ENCODE data around the gene IQCB1.
"Not testable (repeated sequence)": the region's sequence is repeated elsewhere in the genome, so short reads cannot be mapped to it uniquely, and the experiment has no call there.

The IQCB1 gene

GRCh38 chr3:121794264-121794983 is 40.4 kb downstream of the IQCB1 start:
- no peak overlapping the region for H3K4me3 ChIP-seq (ENCODE audit: control insufficient read depth, low read depth, low read length)
- DNase-seq (ENCODE audit: low read depth) = no peak
- TF ChIP-seq CTCF (conservative IDR thresholded peaks at IDR 0.05; ENCODE audit: control insufficient read depth, insufficient read depth, low read depth, low read length) = no peak

GRCh38 chr3:121793078-121793477 is 41.8 kb downstream of the IQCB1 start:
- no peak for DNase-seq (ENCODE audit: low read depth)
- no peak overlapping the region for H3K4me3 ChIP-seq (ENCODE audit: control insufficient read depth, low read depth, low read length)
- no peak for TF ChIP-seq CTCF (conservative IDR thresholded peaks at IDR 0.05; ENCODE audit: control insufficient read depth, insufficient read depth, low read depth, low read length)

GRCh38 chr3:121786485-121786884 is 48.4 kb downstream of the IQCB1 start:
- H3K4me3 ChIP-seq (ENCODE audit: control insufficient read depth, low read depth, low read length) = no peak overlapping the region
- DNase-seq (ENCODE audit: low read depth) = peak; percentile 59
- TF ChIP-seq CTCF (conservative IDR thresholded peaks at IDR 0.05; ENCODE audit: control insufficient read depth, insufficient read depth, low read depth, low read length) = no peak

- DNase-seq (ENCODE audit: low read depth); H3K4me3 ChIP-seq (ENCODE audit: control insufficient read depth, low read depth, low read length): not testable (repeated sequence)
Observed at GRCh38 chr3:121782784-121783183, 52.1 kb downstream of the IQCB1 start.

GRCh38 chr3:121781611-121782010 is 53.2 kb downstream of the IQCB1 start:
- TF ChIP-seq CTCF (conservative IDR thresholded peaks at IDR 0.05; ENCODE audit: control insufficient read depth, insufficient read depth, low read depth, low read length) = no peak
- no peak overlapping the region for H3K4me3 ChIP-seq (ENCODE audit: control insufficient read depth, low read depth, low read length)
- DNase-seq (ENCODE audit: low read depth) = no peak

- DNase-seq (ENCODE audit: low read depth) = not testable (repeated sequence)
Observed at GRCh38 chr3:121775095-121775494, 59.8 kb downstream of the IQCB1 start.

GRCh38 chr3:121769246-121769645 is 65.6 kb downstream of the IQCB1 start:
- TF ChIP-seq CTCF (conservative IDR thresholded peaks at IDR 0.05; ENCODE audit: control insufficient read depth, insufficient read depth, low read depth, low read length) = no peak
- DNase-seq (ENCODE audit: low read depth) = no peak
- no peak overlapping the region for H3K4me3 ChIP-seq (ENCODE audit: control insufficient read depth, low read depth, low read length)

More at GRCh38 chr3:121775095-121775494, 59.8 kb downstream of the IQCB1 start:
- H3K4me3 ChIP-seq (ENCODE audit: control insufficient read depth, low read depth, low read length) = not testable (repeated sequence)

GRCh38 chr3:121768452-121768851 is 66.4 kb downstream of the IQCB1 start:
- TF ChIP-seq CTCF (conservative IDR thresholded peaks at IDR 0.05; ENCODE audit: control insufficient read depth, insufficient read depth, low read depth, low read length) = no peak
- no peak for DNase-seq (ENCODE audit: low read depth)
- no peak overlapping the region for H3K4me3 ChIP-seq (ENCODE audit: control insufficient read depth, low read depth, low read length)
